ENCODE data around the gene ORC3.

Gene ORC3

DNA sequence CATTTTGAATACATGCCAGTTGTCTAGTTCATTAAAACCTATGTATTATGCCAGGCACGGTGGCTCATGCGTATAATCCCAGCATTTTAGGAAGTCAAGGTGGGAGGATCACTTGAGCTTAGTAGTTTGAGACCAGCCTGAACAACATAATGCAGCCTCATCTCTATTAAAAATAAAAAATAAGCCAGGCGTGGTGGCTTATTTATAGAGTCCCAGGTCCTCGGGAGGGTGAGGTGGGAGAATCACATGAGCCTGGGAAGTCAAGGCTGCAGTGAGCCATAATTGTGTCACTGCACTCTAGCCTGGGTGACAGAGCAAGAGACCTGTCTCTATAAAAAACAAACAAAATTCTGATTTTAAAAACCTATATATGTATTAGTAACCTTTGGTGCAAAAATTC, 27.5 kb downstream of the ORC3 start:
- DNase-seq (ENCODE audit: low spot score), result no peak
- H3K27ac ChIP-seq, result no peak overlapping the region
- ChIA-PET CTCF (interaction anchor here (1.0 kb wide), 1 partner anchor 11 kb away, joined by 3 read pairs; no protein-coding TSS in a partner anchor), POLR2A (ENCODE audit: low non-redundant PET) (no interaction called here)
- TF ChIP-seq, protein P1, sequence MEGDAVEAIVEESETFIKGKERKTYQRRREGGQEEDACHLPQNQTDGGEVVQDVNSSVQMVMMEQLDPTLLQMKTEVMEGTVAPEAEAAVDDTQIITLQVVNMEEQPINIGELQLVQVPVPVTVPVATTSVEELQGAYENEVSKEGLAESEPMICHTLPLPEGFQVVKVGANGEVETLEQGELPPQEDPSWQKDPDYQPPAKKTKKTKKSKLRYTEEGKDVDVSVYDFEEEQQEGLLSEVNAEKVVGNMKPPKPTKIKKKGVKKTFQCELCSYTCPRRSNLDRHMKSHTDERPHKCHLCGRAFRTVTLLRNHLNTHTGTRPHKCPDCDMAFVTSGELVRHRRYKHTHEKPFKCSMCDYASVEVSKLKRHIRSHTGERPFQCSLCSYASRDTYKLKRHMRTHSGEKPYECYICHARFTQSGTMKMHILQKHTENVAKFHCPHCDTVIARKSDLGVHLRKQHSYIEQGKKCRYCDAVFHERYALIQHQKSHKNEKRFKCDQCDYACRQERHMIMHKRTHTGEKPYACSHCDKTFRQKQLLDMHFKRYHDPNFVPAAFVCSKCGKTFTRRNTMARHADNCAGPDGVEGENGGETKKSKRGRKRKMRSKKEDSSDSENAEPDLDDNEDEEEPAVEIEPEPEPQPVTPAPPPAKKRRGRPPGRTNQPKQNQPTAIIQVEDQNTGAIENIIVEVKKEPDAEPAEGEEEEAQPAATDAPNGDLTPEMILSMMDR (conservative IDR thresholded peaks at IDR 0.05; ENCODE audit: low read depth), result no peak

DNA sequence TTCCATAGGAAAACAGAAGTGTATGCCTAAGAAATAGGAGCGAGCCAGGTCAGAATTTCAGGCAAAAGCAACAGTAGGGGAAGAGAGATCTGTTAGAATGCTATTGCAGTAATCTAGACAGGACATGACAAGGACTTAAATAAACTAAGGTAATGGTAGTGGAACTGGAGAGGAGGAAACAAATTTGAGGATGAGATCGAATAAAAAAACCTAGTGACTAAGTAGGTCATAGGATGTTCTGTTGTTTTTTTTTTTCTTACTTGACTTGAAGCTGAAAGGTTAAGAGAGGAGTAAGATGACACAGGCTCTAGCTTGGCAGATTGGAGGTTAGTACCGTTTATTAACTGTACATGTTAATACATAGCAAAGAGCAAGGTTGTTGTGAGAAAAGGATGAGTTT, 28.6 kb downstream of the ORC3 start:
- ChIA-PET POLR2A (ENCODE audit: low non-redundant PET) (no interaction called here), CTCF (no interaction called here)
- TF ChIP-seq, protein P1 (conservative IDR thresholded peaks at IDR 0.05; ENCODE audit: low read depth), result no peak
- H3K27ac ChIP-seq, result no peak overlapping the region
- DNase-seq (ENCODE audit: low spot score), result no peak

GRCh38 chr6:87623248-87623647, 33.3 kb downstream of the ORC3 start:
- H3K27ac ChIP-seq, result no peak overlapping the region
- CTCF ChIA-PET, result no interaction called here
- POLR2A ChIA-PET (ENCODE audit: low non-redundant PET), result no interaction called here
- no peak for DNase-seq (ENCODE audit: low spot score)
- TF ChIP-seq, protein P1 (conservative IDR thresholded peaks at IDR 0.05; ENCODE audit: low read depth), result no peak

DNA sequence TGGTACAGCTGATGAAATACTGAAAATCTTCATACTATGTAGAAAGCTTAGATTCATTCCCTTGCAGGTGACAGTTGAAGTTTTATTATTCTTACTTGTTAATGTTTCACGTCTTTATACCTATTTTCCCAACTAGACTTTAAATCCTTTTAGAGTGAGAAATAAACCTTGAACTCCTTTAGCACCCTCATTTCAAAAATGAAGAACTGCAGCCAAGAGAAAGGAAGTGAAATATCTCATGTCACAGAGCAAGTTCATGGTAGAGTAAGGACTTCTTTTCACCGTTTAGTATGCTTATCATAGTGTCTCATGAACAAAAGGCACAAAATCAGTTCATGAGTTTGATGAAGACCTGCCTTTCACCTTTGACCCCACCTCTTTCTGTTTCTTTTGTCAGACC, 38.5 kb downstream of the ORC3 start:
- TF ChIP-seq, protein P1 (conservative IDR thresholded peaks at IDR 0.05; ENCODE audit: low read depth), result no peak
- no peak for DNase-seq (ENCODE audit: low spot score)
- no peak overlapping the region for H3K27ac ChIP-seq
- POLR2A ChIA-PET (ENCODE audit: low non-redundant PET), result no interaction called here
- CTCF ChIA-PET, result no interaction called here

- ChIA-PET CTCF (no interaction called here), POLR2A (ENCODE audit: low non-redundant PET) (no interaction called here)
- no peak overlapping the region for H3K27ac ChIP-seq
- TF ChIP-seq, protein P1 (conservative IDR thresholded peaks at IDR 0.05; ENCODE audit: low read depth), result no peak
- DNase-seq (ENCODE audit: low spot score), result no peak
These were observed 38.9 kb downstream of the ORC3 start for GRCh38 chr6:87628881-87629280.

GRCh38 chr6:87630746-87631145, 40.8 kb downstream of the ORC3 start:
- ChIA-PET CTCF (no interaction called here), POLR2A (ENCODE audit: low non-redundant PET) (interaction anchor here (0.6 kb wide), 1 partner anchor 1793 kb away, joined by 3 read pairs; no protein-coding TSS in a partner anchor)
- TF ChIP-seq, protein P1 (conservative IDR thresholded peaks at IDR 0.05; ENCODE audit: low read depth), result no peak
- H3K27ac ChIP-seq, result no peak overlapping the region
- no peak for DNase-seq (ENCODE audit: low spot score)

GRCh38 chr6:87633851-87634250, 43.9 kb downstream of the ORC3 start:
- CTCF ChIA-PET, result no interaction called here
- POLR2A ChIA-PET (ENCODE audit: low non-redundant PET), result no interaction called here
- TF ChIP-seq, protein P1 (conservative IDR thresholded peaks at IDR 0.05; ENCODE audit: low read depth), result no peak
- H3K27ac ChIP-seq, result no peak overlapping the region
- DNase-seq (ENCODE audit: low spot score), result no peak

All from RWPE1 (cell line).